Right lobe of liver (tissue), 6 donors: ENCODE measurements around the gene HIC1. TPM values are rescaled to one million over a fixed set of nuclear protein-coding genes. Genes with fewer than 3 reads are reported as not detected.

Experiments used
- ATAC-seq, 4 donors: fragments of 200-7000 bp; cut with Tn5 transposase; one replicate each; pipeline ENCODE4 v1.9.1; 2020; ENCODE audit warnings: mild to moderate bottlenecking in 4 of 4, moderate library complexity in 4 of 4
- DNase-seq, 3 donors: peaks; one replicate each; pipeline ENCODE4 v3.0.0-alpha.2; 2020
- H3K27ac ChIP-seq, 3 donors: fragments of 200-600 bp; one replicate each; pipeline ENCODE4 v1.8.0; 2022
- H3K27me3 ChIP-seq, 2 donors: fragments of 200-600 bp; one replicate each; pipeline ENCODE4 v1.8.0; 2022
- H3K36me3 ChIP-seq, 4 donors: fragments of 200-600 bp; sonication (generic) in 1 of 4; one replicate each; pipeline versions ENCODE4 v1.5.1 to v1.8.0; 2017 to 2022; ENCODE audit warnings: control low read depth in 1 of 4
- H3K4me1 ChIP-seq, 4 donors: fragments of 200-600 bp; sonication (generic) in 1 of 4; one replicate each; pipeline versions ENCODE4 v1.5.1 to v1.8.0; 2017 to 2022; ENCODE audit warnings: control low read depth in 1 of 4
- H3K4me3 ChIP-seq, 3 donors: fragments of 200-600 bp; one replicate each; pipeline ENCODE4 v1.8.0; 2022
- H3K9me3 ChIP-seq, 4 donors: fragments of 200-600 bp; sonication (generic) in 1 of 4; one replicate each; pipeline versions ENCODE4 v1.5.1 to v1.8.0; 2017 to 2022; ENCODE audit warnings: control low read depth in 1 of 4
- CTCF ChIP-seq, 4 donors: fragments of 200-600 bp in 3 of 4; fragments of 450-650 bp in 1 of 4; IDR thresholded peaks; one replicate each; pipeline versions ENCODE4 v1.5.1 to v1.8.0; 2016 to 2022; ENCODE audit warnings: antibody characterized with exemption in 4 of 4, mild to moderate bottlenecking in 2 of 4
- POLR2A ChIP-seq: fragments of 450-650 bp; IDR thresholded peaks from one replicate; pipeline ENCODE4 v1.6.1; 2017; ENCODE audit warnings: antibody characterized with exemption, mild to moderate bottlenecking
- WGBS: methylation state at CpG from one replicate; pipeline ENCODE4 v1.1.6; 2018; ENCODE audit warnings: low coverage, low lambda C conversion rate; ENCODE audit not compliant: insufficient coverage; ENCODE audit errors: missing lambda C conversion rate; 5-methylcytosine and 5-hydroxymethylcytosine counted together
- intact Hi-C, 2 donors: fragments of 100-400 bp; cut with DNase I; formaldehyde crosslinking; loops; one replicate each; pipeline versions ENCODE4 v1.11.2 to v1.14.1; 2022
- total RNA-seq, 6 experiments: library from RNA; depleted of rRNA in 2 of 6; stranded (reverse); fragments of >200 nt in 2 of 6; fragmentation: NEBNext Ultra II Directional in 3 of 6; extraction: Animal tissue kit (Norgen Biotek cat#: 25700) in 3 of 6; gene quantifications; one replicate each; pipeline versions ENCODE4 v1.1.0 to v1.2.4, GENCODE V29; 2016 to 2023
- donor health status: DM: no; HTN: yes; CAD: no.
- donor health status: DM: no; HTN: no; CAD: no.
- donor health status: DM: no; HTN: no; CAD: no.
- donor health status: DM: no; HTN: yes; CAD: no.
- donor health status: DM: no; HTN: yes; CAD: no.

The HIC1 gene
- total RNA-seq, 6 experiments from 2014 or later, result 4.7 to 14.8 (median 6.1) TPM

- ATAC-seq (no peak), DNase-seq (no peak)
- H3K27me3 ChIP-seq, result peaks cover 0 to 6% of the 10 kb centered on the region in 2 donors
- no peak overlapping the region for H3K27ac ChIP-seq
- 39% methylated on average over 14 of the region's 14 CpGs for WGBS
- H3K36me3 ChIP-seq, result no peaks in the 10 kb centered on the region
- intact Hi-C loops, result loop anchor here in 1 of 2 donors (10.0 kb wide), 1 partner anchor 193 kb away; no protein-coding TSS in a partner anchor
- H3K4me3 ChIP-seq, result no peak overlapping the region
- TF ChIP-seq POLR2A (no peak), CTCF (IDR thresholded peaks at IDR 0.05) (no peak)
- no peaks in the 10 kb centered on the region for H3K9me3 ChIP-seq
- H3K4me1 ChIP-seq, result peaks cover 0 to 34% (median 5%) of the 10 kb centered on the region in 4 donors
Measured at GRCh38 chr17:2051933-2052559, 2.9 kb upstream of the HIC1 start.

- peak overlapping the region in 1 of 3 donors; percentile 89 for H3K27ac ChIP-seq
- H3K27me3 ChIP-seq, result peaks cover 0 to 19% of the 10 kb centered on the region in 2 donors
- TF ChIP-seq POLR2A (peak; percentile 10), CTCF (IDR thresholded peaks at IDR 0.05) (peak; percentile 38 to 59 (median 49))
- peak overlapping the region; percentile 14 to 43 (median 29) for H3K4me3 ChIP-seq
- WGBS, result 9% methylated on average over 14 of the region's 84 CpGs
- H3K9me3 ChIP-seq, result no peaks in the 10 kb centered on the region
- intact Hi-C loops, result loop anchor here in 1 of 2 donors (10.0 kb wide), 1 partner anchor 191 kb away; no protein-coding TSS in a partner anchor
- no peaks in the 10 kb centered on the region for H3K36me3 ChIP-seq
- peaks cover 0 to 47% (median 7%) of the 10 kb centered on the region in 4 donors for H3K4me1 ChIP-seq
- DNase-seq (peak; percentile 66 to 82 (median 76)), ATAC-seq (peak; percentile 4 to 21 (median 9))
Measured at GRCh38 chr17:2053380-2054261, 1.3 kb upstream of the HIC1 start.

GRCh38 chr17:2054262-2054511 is 716 bp upstream of the HIC1 start:
- Histone ChIP-seq H3K4me3 (peak overlapping the region; percentile 14 to 59 (median 29)), H3K36me3 (no peaks in the 10 kb centered on the region), H3K4me1 (peaks cover 0 to 47% (median 6%) of the 10 kb centered on the region in 4 donors), H3K27ac (peak overlapping the region in 1 of 3 donors; percentile 89), H3K27me3 (peaks cover 0 to 19% of the 10 kb centered on the region in 2 donors), H3K9me3 (no peaks in the 10 kb centered on the region)
- no CpG with 5 or more reads among the region's 16 CpGs for WGBS
- ATAC-seq (no peak), DNase-seq (no peak)
- intact Hi-C loops, result loop anchor here in 1 of 2 donors (10.0 kb wide), 1 partner anchor 191 kb away; no protein-coding TSS in a partner anchor
- TF ChIP-seq CTCF (IDR thresholded peaks at IDR 0.05), result no peak
- TF ChIP-seq POLR2A, result no peak

GRCh38 chr17:2055292-2056205 is 646 bp downstream of the HIC1 start:
- DNase-seq (peak in 2 of 3 donors; percentile 54 to 63), ATAC-seq (peak in 1 of 4 donors; percentile 6)
- Histone ChIP-seq H3K27ac (peak overlapping the region; percentile 50 to 89 (median 71)), H3K36me3 (no peaks in the 10 kb centered on the region), H3K9me3 (no peaks in the 10 kb centered on the region), H3K4me1 (peaks cover 0 to 38% (median 5%) of the 10 kb centered on the region in 4 donors), H3K4me3 (peak overlapping the region; percentile 35 to 59 (median 49)), H3K27me3 (peaks cover 0 to 19% of the 10 kb centered on the region in 2 donors)
- WGBS, result 7% methylated on average over 3 of the region's 113 CpGs
- no peak for TF ChIP-seq CTCF (IDR thresholded peaks at IDR 0.05)
- no peak for TF ChIP-seq POLR2A
- intact Hi-C loops, result loop anchor here (5.0 to 10.0 kb wide), 2 partner anchors 187 to 189 kb away; no protein-coding TSS in a partner anchor
